ENCODE results near the gene YWHAG. TPM values are rescaled to one million over a fixed set of nuclear protein-coding genes. Genes with fewer than 3 reads are reported as not detected.

Gene YWHAG
- polyA plus RNA-seq, 1 of the 3 experiments (the other 2 are of a cell fraction) = 60.4 TPM

- TF ChIP-seq USF2 (IDR thresholded peaks at IDR 0.05; ENCODE audit: borderline replicate concordance, low read depth, low read length) (no peak), REST (IDR thresholded peaks at IDR 0.05; ENCODE audit: low read depth, low read length) (no peak), TEAD4 (IDR thresholded peaks at IDR 0.05; ENCODE audit: borderline replicate concordance, insufficient read depth) (no peak), NRF1 (IDR thresholded peaks at IDR 0.05; ENCODE audit: low read depth, low read length) (no peak), RXRA (IDR thresholded peaks at IDR 0.05; ENCODE audit: borderline replicate concordance, low read depth) (no peak), POLR2AphosphoS5 (IDR thresholded peaks at IDR 0.05; ENCODE audit: low read depth, low read length) (no peak), CHD2 (IDR thresholded peaks at IDR 0.05; ENCODE audit: low read length, partially characterized antibody) (no peak)
These were observed 10.2 kb upstream of the YWHAG start (continued) for GRCh38 chr7:76369018-76369417.

GRCh38 chr7:76368190-76368589 lies 9.4 kb upstream of the YWHAG start:
- no peaks in the 10 kb centered on the region for H4K20me1 ChIP-seq (ENCODE audit: insufficient read depth)
- no peaks in the 10 kb centered on the region for H3K36me3 ChIP-seq (replicated peaks in 1 of 2; ENCODE audit: control insufficient read depth in 1 of 2, insufficient read depth in 2 of 2, low read length in 1 of 2)
- 93% methylated on average over 8 of the region's 8 CpGs for WGBS (ENCODE audit: low lambda C conversion rate)
- no peak overlapping the region for H2AFZ ChIP-seq (ENCODE audit: low read depth)
- no peaks in the 10 kb centered on the region for H3K9me2 ChIP-seq
- TF ChIP-seq TCF12 (IDR thresholded peaks at IDR 0.05) (no peak), NRF1 (IDR thresholded peaks at IDR 0.05; ENCODE audit: low read depth, low read length) (no peak), TEAD4 (IDR thresholded peaks at IDR 0.05; ENCODE audit: borderline replicate concordance, insufficient read depth) (no peak), JUND (IDR thresholded peaks at IDR 0.05) (no peak), ELF1 (IDR thresholded peaks at IDR 0.05) (no peak), GABPA (IDR thresholded peaks at IDR 0.05; ENCODE audit: low read depth) (no peak), YY1 (IDR thresholded peaks at IDR 0.05; ENCODE audit: low read depth) (no peak), USF2 (IDR thresholded peaks at IDR 0.05; ENCODE audit: borderline replicate concordance, low read depth, low read length) (no peak), MEF2A (IDR thresholded peaks at IDR 0.05; ENCODE audit: borderline replicate concordance, low read depth) (no peak), MXI1 (IDR thresholded peaks at IDR 0.05; ENCODE audit: low read depth, low read length) (no peak), GATA2 (CRISPR knock-in tag; IDR thresholded peaks at IDR 0.05) (no peak), MAX (IDR thresholded peaks at IDR 0.05; ENCODE audit: low read depth) (no peak), PBX3 (IDR thresholded peaks at IDR 0.05) (no peak), RCOR1 (IDR thresholded peaks at IDR 0.05; ENCODE audit: low read length) (no peak), EZH2phosphoT487 (IDR thresholded peaks at IDR 0.05; ENCODE audit: borderline replicate concordance, low read depth) (no peak), RFX5 (IDR thresholded peaks at IDR 0.05; ENCODE audit: low read length) (no peak), FOXM1 (IDR thresholded peaks at IDR 0.05; ENCODE audit: low read depth) (no peak), RXRA (IDR thresholded peaks at IDR 0.05; ENCODE audit: borderline replicate concordance, low read depth) (no peak), REST (IDR thresholded peaks at IDR 0.05; ENCODE audit: low read depth, low read length) (no peak), POLR2AphosphoS5 (IDR thresholded peaks at IDR 0.05; ENCODE audit: low read depth, low read length) (no peak)
- no peak overlapping the region for H3K9ac ChIP-seq
- H3K27me3 ChIP-seq (ENCODE audit: insufficient read depth) = no peaks in the 10 kb centered on the region
- no peak overlapping the region for H3K4me3 ChIP-seq (ENCODE audit: low read depth in 2 of 2, low read length in 1 of 2)
- H3K79me2 ChIP-seq (ENCODE audit: insufficient read depth) = no peaks in the 10 kb centered on the region
- no peak overlapping the region for H3K4me2 ChIP-seq
- no peak overlapping the region for H3K27ac ChIP-seq (ENCODE audit: low read depth in 2 of 2, low read length in 1 of 2)
- ChIA-PET POLR2A (interaction anchor here (2.6 kb wide), 1 partner anchor 8 kb away, joined by 17 read pairs; the partner anchor contains the start of gene YWHAG), CTCF (interaction anchor here (0.8 to 3.8 kb wide), 2 partner anchors 9 to 13 kb away, joined by 3 to 26 read pairs; partner anchors contain the start of gene YWHAG)
- peaks cover 13% of the 10 kb centered on the region for H3F3A ChIP-seq (replicated peaks; ENCODE audit: insufficient read depth)
- no peak for DNase-seq
- peaks cover 14 to 18% of the 10 kb centered on the region in 2 experiments; a peak in 3 of 4 replicates for H3K4me1 ChIP-seq (ENCODE audit: control insufficient read depth in 1 of 2, insufficient read depth in 2 of 2, low read depth in 1 of 2, low read length in 1 of 2)
- no peaks in the 10 kb centered on the region for H3K9me3 ChIP-seq

Data from SK-N-SH (cell line).